ENCODE data around the gene CDK15.

CDK15 gene

GRCh38 chr2:201915446-201915845 lies 109.1 kb downstream of the CDK15 start:
- DNase-seq, result no peak

GRCh38 chr2:201916565-201916964 lies 110.2 kb downstream of the CDK15 start:
- DNase-seq, result no peak

- DNase-seq, result no peak
Measured at GRCh38 chr2:201918616-201919307, 112.4 kb downstream of the CDK15 start.

- no peak for DNase-seq
Measured at GRCh38 chr2:201919308-201919634, 112.9 kb downstream of the CDK15 start.

GRCh38 chr2:201923436-201924328 lies 117.3 kb downstream of the CDK15 start:
- DNase-seq, result no peak

- DNase-seq, result no peak
Measured at GRCh38 chr2:201924453-201924852, 118.1 kb downstream of the CDK15 start.

- no peak for DNase-seq
Measured at GRCh38 chr2:201925056-201925455, 118.7 kb downstream of the CDK15 start.

- DNase-seq, result no peak
Measured at GRCh38 chr2:201926067-201926466, 119.7 kb downstream of the CDK15 start.

GRCh38 chr2:201928363-201928762 lies 122.0 kb downstream of the CDK15 start:
- DNase-seq, result no peak

GRCh38 chr2:201929281-201930026 lies 123.1 kb downstream of the CDK15 start:
- DNase-seq, result no peak

GRCh38 chr2:201930043-201930442 lies 123.7 kb downstream of the CDK15 start:
- DNase-seq, result no peak

- no peak for DNase-seq
Measured at GRCh38 chr2:201930831-201931230, 124.5 kb downstream of the CDK15 start.

- no peak for DNase-seq
Measured at GRCh38 chr2:201931475-201931874, 125.1 kb downstream of the CDK15 start.

- DNase-seq, result no peak
Measured at GRCh38 chr2:201931951-201932350, 125.6 kb downstream of the CDK15 start.

GRCh38 chr2:201932511-201932910 lies 126.2 kb downstream of the CDK15 start:
- DNase-seq, result no peak

- no peak for DNase-seq
Measured at GRCh38 chr2:201933792-201934237, 127.5 kb downstream of the CDK15 start.

GRCh38 chr2:201936817-201937216 lies 130.5 kb downstream of the CDK15 start:
- DNase-seq, result no peak

- DNase-seq, result no peak
Measured at GRCh38 chr2:201937343-201937742, 131.0 kb downstream of the CDK15 start.

GRCh38 chr2:201938156-201938775 lies 131.9 kb downstream of the CDK15 start:
- no peak for DNase-seq

GRCh38 chr2:201938781-201939180 lies 132.4 kb downstream of the CDK15 start:
- no peak for DNase-seq

- DNase-seq, result no peak
Measured at GRCh38 chr2:201939453-201939941, 133.2 kb downstream of the CDK15 start.

GRCh38 chr2:201942531-201942930 lies 136.2 kb downstream of the CDK15 start:
- DNase-seq, result no peak

All from CD4-positive, alpha-beta T cell treated with Interleukin-17A for 1 hour (primary cell).